ENCODE data around the gene FKBP11. TPM values are rescaled to one million over a fixed set of nuclear protein-coding genes. Genes with fewer than 3 reads are reported as not detected.

Gene FKBP11
- total RNA-seq, 1 donor from 2014 or later, result 14.8 TPM

GRCh38 chr12:48966177-48966895 is 41.0 kb upstream of the FKBP11 start:
- TF ChIP-seq CTCF (IDR thresholded peaks at IDR 0.05; ENCODE audit: insufficient read depth, low read length, poor library complexity, severe bottlenecking), result no peak
- Histone ChIP-seq H3K27me3 (ENCODE audit: control insufficient read depth, insufficient read depth, low read length) (peaks cover 37% of the 10 kb centered on the region), H3K36me3 (ENCODE audit: control insufficient read depth, insufficient read depth, low read length) (no peaks in the 10 kb centered on the region), H3K4me3 (ENCODE audit: low read depth, low read length) (no peak overlapping the region)
- DNase-seq (ENCODE audit: low read depth), result no peak

DNA sequence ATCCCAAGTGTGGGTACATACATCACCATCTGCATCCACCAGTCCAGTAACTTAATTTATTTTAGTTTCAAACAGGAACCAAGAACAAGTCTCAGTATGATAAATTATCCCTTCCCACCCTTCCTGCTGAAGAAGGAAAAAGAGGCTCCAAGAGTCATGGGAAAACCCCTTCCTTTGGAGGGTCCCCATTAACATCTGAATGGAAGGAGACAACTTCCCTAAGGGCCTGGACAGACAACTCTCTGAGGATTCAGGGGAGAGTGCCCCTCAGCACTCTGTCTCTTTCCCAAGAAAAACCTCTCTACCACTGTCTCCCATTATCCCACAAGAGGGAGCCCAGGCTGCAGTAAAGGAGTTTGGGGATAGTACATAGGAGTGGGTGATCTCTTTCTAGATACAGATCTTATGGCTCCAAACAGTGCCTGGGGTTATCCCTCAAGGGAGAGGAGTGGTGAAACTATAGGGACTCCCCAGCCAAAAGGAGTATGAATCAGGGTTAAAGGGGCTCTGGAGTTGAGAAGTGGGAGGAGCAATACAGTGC is 40.1 kb upstream of the FKBP11 start:
- Histone ChIP-seq H3K36me3 (ENCODE audit: control insufficient read depth, insufficient read depth, low read length) (no peaks in the 10 kb centered on the region), H3K4me3 (ENCODE audit: low read depth, low read length) (no peak overlapping the region), H3K27me3 (ENCODE audit: control insufficient read depth, insufficient read depth, low read length) (peaks cover 27% of the 10 kb centered on the region)
- no peak for DNase-seq (ENCODE audit: low read depth)
- peak; percentile 41 for TF ChIP-seq CTCF (IDR thresholded peaks at IDR 0.05; ENCODE audit: insufficient read depth, low read length, poor library complexity, severe bottlenecking)

DNA sequence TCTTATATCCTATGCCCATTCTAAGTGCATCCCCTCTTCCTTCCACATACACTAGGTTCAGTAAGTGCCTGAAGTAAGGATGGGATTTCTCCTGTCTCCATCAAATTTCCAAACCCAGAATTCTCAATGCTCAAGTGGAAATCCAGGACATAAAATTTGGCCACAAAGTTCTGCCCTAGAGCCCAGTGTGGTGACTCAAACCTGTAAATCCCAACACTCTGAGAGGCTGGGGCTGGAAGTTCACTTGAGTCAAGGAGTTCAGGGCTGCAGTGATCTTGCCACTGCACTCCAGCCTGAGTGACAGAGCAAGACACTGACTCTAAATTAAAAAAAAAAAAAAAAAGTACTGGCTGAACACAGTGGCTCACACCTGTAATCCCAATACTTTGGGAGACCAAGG is 36.5 kb upstream of the FKBP11 start:
- Histone ChIP-seq H3K36me3 (ENCODE audit: control insufficient read depth, insufficient read depth, low read length) (no peaks in the 10 kb centered on the region), H3K27me3 (ENCODE audit: control insufficient read depth, insufficient read depth, low read length) (peaks cover 8% of the 10 kb centered on the region), H3K4me3 (ENCODE audit: low read depth, low read length) (no peak overlapping the region)
- no peak for DNase-seq (ENCODE audit: low read depth)
- TF ChIP-seq CTCF (IDR thresholded peaks at IDR 0.05; ENCODE audit: insufficient read depth, low read length, poor library complexity, severe bottlenecking), result no peak

DNA sequence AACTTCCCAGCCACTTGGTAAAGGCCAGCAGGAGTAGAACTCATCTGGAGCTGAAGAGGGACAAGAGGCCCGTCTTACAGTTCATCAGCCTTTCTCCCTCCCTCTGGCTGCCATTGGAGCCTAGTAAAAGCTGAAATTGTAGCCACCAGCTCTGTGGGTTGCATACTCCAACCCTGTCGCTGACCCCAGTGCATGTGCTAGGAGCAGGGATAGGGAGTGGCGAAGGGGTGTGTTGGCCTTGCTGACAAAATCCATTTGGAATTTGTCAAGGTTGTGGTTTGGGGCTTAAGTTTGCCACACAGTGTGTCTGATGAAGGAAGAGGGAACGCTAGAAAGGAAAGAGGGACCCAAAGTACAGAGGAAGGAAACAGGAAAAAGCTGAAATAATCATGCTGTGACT is 36.0 kb upstream of the FKBP11 start:
- H3K36me3 ChIP-seq (ENCODE audit: control insufficient read depth, insufficient read depth, low read length), result no peaks in the 10 kb centered on the region
- TF ChIP-seq CTCF (IDR thresholded peaks at IDR 0.05; ENCODE audit: insufficient read depth, low read length, poor library complexity, severe bottlenecking), result no peak
- peaks cover 6% of the 10 kb centered on the region for H3K27me3 ChIP-seq (ENCODE audit: control insufficient read depth, insufficient read depth, low read length)
- no peak overlapping the region for H3K4me3 ChIP-seq (ENCODE audit: low read depth, low read length)
- no peak for DNase-seq (ENCODE audit: low read depth)

DNA sequence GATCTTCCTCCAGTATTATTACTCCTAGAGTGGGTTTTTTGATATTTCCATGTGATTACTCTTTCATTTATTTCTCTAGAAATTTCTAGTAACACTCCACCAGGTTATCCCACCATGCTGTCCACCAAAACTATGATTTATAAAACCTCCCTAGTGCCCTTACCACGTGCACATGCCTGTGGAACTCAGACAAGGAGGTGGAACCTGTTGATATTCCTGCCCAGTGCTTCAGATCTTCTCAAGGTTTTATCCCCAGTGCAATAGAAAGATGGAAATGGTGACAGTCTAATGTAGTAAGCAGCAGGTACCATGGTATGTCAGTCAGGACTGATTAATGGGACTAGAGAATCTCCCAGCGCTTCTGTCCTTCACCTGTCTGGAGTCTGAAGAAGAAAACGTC is 35.5 kb upstream of the FKBP11 start:
- no peak overlapping the region for H3K4me3 ChIP-seq (ENCODE audit: low read depth, low read length)
- no peak for DNase-seq (ENCODE audit: low read depth)
- TF ChIP-seq CTCF (IDR thresholded peaks at IDR 0.05; ENCODE audit: insufficient read depth, low read length, poor library complexity, severe bottlenecking), result no peak
- peaks cover 1% of the 10 kb centered on the region for H3K27me3 ChIP-seq (ENCODE audit: control insufficient read depth, insufficient read depth, low read length)
- H3K36me3 ChIP-seq (ENCODE audit: control insufficient read depth, insufficient read depth, low read length), result no peaks in the 10 kb centered on the region

- peaks cover 1% of the 10 kb centered on the region for H3K36me3 ChIP-seq (ENCODE audit: control insufficient read depth, insufficient read depth, low read length)
- no peak for TF ChIP-seq CTCF (IDR thresholded peaks at IDR 0.05; ENCODE audit: insufficient read depth, low read length, poor library complexity, severe bottlenecking)
- peak overlapping the region; percentile 96 for H3K4me3 ChIP-seq (ENCODE audit: low read depth, low read length)
Measured at GRCh38 chr12:48958049-48958388, 32.7 kb upstream of the FKBP11 start.

More at GRCh38 chr12:48958049-48958388, 32.7 kb upstream of the FKBP11 start:
- no peaks in the 10 kb centered on the region for H3K27me3 ChIP-seq (ENCODE audit: control insufficient read depth, insufficient read depth, low read length)
- no peak for DNase-seq (ENCODE audit: low read depth)
